A549 (cell line): ENCODE measurements around the gene TGFBI.

Source experiments
- BHLHE40 ChIP-seq: IDR thresholded peaks from 2 replicates; pipeline ENCODE4 v1.6.1; 2012; ENCODE audit warnings: low read depth, low read length, inconsistent platforms
- EP300 ChIP-seq, 2 experiments: fragments of >200 bp; sonication (Bioruptor Twin); formaldehyde crosslinking; IDR thresholded peaks; 2 replicates in 1 of 2; 3 replicates in 1 of 2; pipeline ENCODE4 v1.6.1; 2016 to 2017
- HOXA7 ChIP-seq: fragments of 250-450 bp; sonication (Bioruptor Pico); IDR thresholded peaks from 2 replicates; pipeline ENCODE4 v1.5.0; 2020; ENCODE audit warnings: mild to moderate bottlenecking, moderate library complexity
- MYC ChIP-seq: IDR thresholded peaks from 2 replicates; pipeline ENCODE4 v1.6.1; 2012; ENCODE audit warnings: mild to moderate bottlenecking, inconsistent platforms, low read length, improper control_type of control experiment, borderline replicate concordance
- POLR2A ChIP-seq: IDR thresholded peaks from 2 replicates; pipeline ENCODE4 v1.6.1; 2012; ENCODE audit warnings: mild to moderate bottlenecking, low read length
- RAD21 ChIP-seq, 2 experiments: fragments of >200 bp in 1 of 2; sonication (Bioruptor Twin) in 1 of 2; formaldehyde crosslinking in 1 of 2; IDR thresholded peaks in 1 of 2; conservative IDR thresholded peaks in 1 of 2; 2 replicates in 1 of 2; 3 replicates in 1 of 2; pipeline ENCODE4 v1.6.1; 2012 to 2018; ENCODE audit warnings: inconsistent platforms in 1 of 2
- SREBF2 ChIP-seq: fragments of 450-650 bp; IDR thresholded peaks from 2 replicates; pipeline ENCODE4 v1.6.1; 2014; ENCODE audit warnings: mild to moderate bottlenecking, moderate library complexity
- ZFP36 ChIP-seq: fragments of 450-650 bp; IDR thresholded peaks from 2 replicates; pipeline ENCODE4 v1.6.1; 2014; ENCODE audit warnings: borderline replicate concordance; ENCODE audit not compliant: partially characterized antibody
- TF ChIP-seq, protein P1 (sequence below): fragments of >200 bp; sonication (Bioruptor Twin); formaldehyde crosslinking; IDR thresholded peaks from 3 replicates; pipeline ENCODE4 v1.5.1; 2016

GRCh38 chr5:136000932-136001331 lies 27.9 kb upstream of the TGFBI start:
- TF ChIP-seq RAD21 (conservative IDR thresholded peaks at IDR 0.05 in 1 of 2, IDR thresholded peaks at IDR 0.05 in 1 of 2) (no peak), POLR2A (no peak), ZFP36 (no peak), BHLHE40 (no peak), SREBF2 (no peak), EP300 (IDR thresholded peaks at IDR 0.05) (no peak), MYC (no peak), HOXA7 (CRISPR knock-in tag) (no peak)
- TF ChIP-seq, protein P1, sequence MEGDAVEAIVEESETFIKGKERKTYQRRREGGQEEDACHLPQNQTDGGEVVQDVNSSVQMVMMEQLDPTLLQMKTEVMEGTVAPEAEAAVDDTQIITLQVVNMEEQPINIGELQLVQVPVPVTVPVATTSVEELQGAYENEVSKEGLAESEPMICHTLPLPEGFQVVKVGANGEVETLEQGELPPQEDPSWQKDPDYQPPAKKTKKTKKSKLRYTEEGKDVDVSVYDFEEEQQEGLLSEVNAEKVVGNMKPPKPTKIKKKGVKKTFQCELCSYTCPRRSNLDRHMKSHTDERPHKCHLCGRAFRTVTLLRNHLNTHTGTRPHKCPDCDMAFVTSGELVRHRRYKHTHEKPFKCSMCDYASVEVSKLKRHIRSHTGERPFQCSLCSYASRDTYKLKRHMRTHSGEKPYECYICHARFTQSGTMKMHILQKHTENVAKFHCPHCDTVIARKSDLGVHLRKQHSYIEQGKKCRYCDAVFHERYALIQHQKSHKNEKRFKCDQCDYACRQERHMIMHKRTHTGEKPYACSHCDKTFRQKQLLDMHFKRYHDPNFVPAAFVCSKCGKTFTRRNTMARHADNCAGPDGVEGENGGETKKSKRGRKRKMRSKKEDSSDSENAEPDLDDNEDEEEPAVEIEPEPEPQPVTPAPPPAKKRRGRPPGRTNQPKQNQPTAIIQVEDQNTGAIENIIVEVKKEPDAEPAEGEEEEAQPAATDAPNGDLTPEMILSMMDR = no peak
